Neural cell (in vitro differentiated cells): ENCODE measurements around the gene EPYC. TPM values are rescaled to one million over a fixed set of nuclear protein-coding genes. Genes with fewer than 3 reads are reported as not detected.

ENCODE experiments used
- H2AFZ ChIP-seq: fragments of 200-600, 300-800 bp; sonication (generic), shearing (Covaris generic); 2 replicates; pipeline ENCODE4 v1.6.0; 2014; ENCODE audit warnings: low read depth, mild to moderate bottlenecking, antibody characterized with exemption, low read length, moderate library complexity
- H3F3A ChIP-seq: fragments of 200-600 bp; shearing (Covaris generic); 2 replicates; pipeline ENCODE4 v1.6.1; 2016; ENCODE audit warnings: mild to moderate bottlenecking, moderate library complexity, mixed read lengths, antibody characterized with exemption, low read length; ENCODE audit not compliant: insufficient read depth, poor library complexity, severe bottlenecking
- H3K27ac ChIP-seq: fragments of 200-600, 300-800 bp; sonication (generic), shearing (Covaris generic); 2 replicates; pipeline ENCODE4 v1.5.1; 2014; ENCODE audit warnings: mild to moderate bottlenecking, low read length, moderate library complexity
- H3K27me3 ChIP-seq: fragments of 300-800, 200-600 bp; sonication (generic), shearing (Covaris generic); 2 replicates; pipeline ENCODE4 v1.6.0; 2014; ENCODE audit warnings: mild to moderate bottlenecking, low read depth, low read length, moderate library complexity; ENCODE audit not compliant: insufficient read depth
- H3K36me3 ChIP-seq: fragments of 300-800, 200-600 bp; sonication (generic), shearing (Covaris generic); 2 replicates; pipeline ENCODE4 v1.5.1; 2014; ENCODE audit warnings: mild to moderate bottlenecking, antibody characterized with exemption, low read length, moderate library complexity; ENCODE audit not compliant: insufficient read depth
- H3K4me2 ChIP-seq: fragments of 300-800, 200-600 bp; sonication (generic), shearing (Covaris generic); 2 replicates; pipeline ENCODE4 v1.6.0; 2014; ENCODE audit warnings: mild to moderate bottlenecking, low read length
- H3K4me3 ChIP-seq: fragments of 300-800, 200-600 bp; sonication (generic), shearing (Covaris generic); 2 replicates; pipeline ENCODE4 v1.5.1; 2014; ENCODE audit warnings: mild to moderate bottlenecking, low read length, moderate library complexity
- H3K79me2 ChIP-seq: fragments of 200-600 bp; shearing (Covaris generic); replicated peaks from 2 replicates; pipeline ENCODE4 v1.6.0; 2014; ENCODE audit warnings: mild to moderate bottlenecking, low read length, moderate library complexity; ENCODE audit not compliant: insufficient read depth
- H3K9ac ChIP-seq: fragments of 300-800, 200-600 bp; sonication (generic), shearing (Covaris generic); 2 replicates; pipeline ENCODE4 v1.6.1; 2016; ENCODE audit warnings: mild to moderate bottlenecking, low read length, mixed read lengths
- H3K9me2 ChIP-seq: fragments of 200-600 bp; shearing (Covaris generic); 2 replicates; pipeline ENCODE4 v1.6.1; 2016; ENCODE audit warnings: mild to moderate bottlenecking, low read length, mixed read lengths; ENCODE audit not compliant: insufficient read depth
- H3K9me3 ChIP-seq: fragments of 200-600, 300-800 bp; sonication (generic), shearing (Covaris generic); 2 replicates; pipeline ENCODE4 v1.6.1; 2016; ENCODE audit warnings: mild to moderate bottlenecking, mixed run types, low read length, moderate library complexity, mixed read lengths
- H4K20me1 ChIP-seq: fragments of 200-600 bp; shearing (Covaris generic); 2 replicates; pipeline ENCODE4 v1.6.1; 2016; ENCODE audit warnings: mild to moderate bottlenecking, mixed run types; ENCODE audit not compliant: insufficient read depth
- EP300 ChIP-seq: fragments of 450-650 bp; conservative IDR thresholded peaks from 2 replicates; pipeline ENCODE4 v1.6.1; 2014; ENCODE audit warnings: antibody characterized with exemption, mild to moderate bottlenecking, moderate library complexity; ENCODE audit not compliant: poor library complexity, severe bottlenecking
- EZH2 ChIP-seq: fragments of 200-600, 300-800 bp; shearing (Covaris generic), sonication (generic); IDR thresholded peaks from 2 replicates; pipeline ENCODE4 v1.6.1; 2014; ENCODE audit warnings: antibody characterized with exemption, low read length, borderline replicate concordance, mild to moderate bottlenecking; ENCODE audit not compliant: insufficient read depth, poor library complexity, severe bottlenecking
- MXI1 ChIP-seq: fragments of 450-650 bp; conservative IDR thresholded peaks from 2 replicates; pipeline ENCODE4 v1.6.1; 2014; ENCODE audit warnings: antibody characterized with exemption, mild to moderate bottlenecking; ENCODE audit not compliant: poor library complexity, severe bottlenecking
- POLR2AphosphoS5 ChIP-seq: IDR thresholded peaks from 2 replicates; pipeline ENCODE4 v1.6.1; 2012
- RAD21 ChIP-seq: fragments of 450-650 bp; conservative IDR thresholded peaks from 2 replicates; pipeline ENCODE4 v1.6.1; 2014; ENCODE audit warnings: antibody characterized with exemption, mild to moderate bottlenecking, moderate library complexity
- SMC3 ChIP-seq: fragments of 450-650 bp; conservative IDR thresholded peaks from 2 replicates; pipeline ENCODE4 v1.6.1; 2014; ENCODE audit warnings: antibody characterized with exemption, mild to moderate bottlenecking, moderate library complexity; ENCODE audit not compliant: poor library complexity
- TAF1 ChIP-seq: IDR thresholded peaks from 2 replicates; pipeline ENCODE4 v1.6.1; 2012; ENCODE audit warnings: low read depth
- polyA minus RNA-seq: library from RNA; depleted of rRNA, polyadenylated mRNA; stranded (reverse); fragments of >200 nt; gene quantifications from 2 replicates; pipeline ENCODE4 v1.2.3, GENCODE V29; 2014
- polyA plus RNA-seq: library from polyadenylated mRNA; depleted of rRNA; stranded (reverse); fragments of >200 nt; gene quantifications from 2 replicates; pipeline ENCODE4 v1.2.3, GENCODE V29; 2014
- TF ChIP-seq, protein P1 (sequence below): fragments of 450-650 bp; IDR thresholded peaks from 2 replicates; pipeline ENCODE4 v1.5.1; 2014; ENCODE audit warnings: antibody characterized with exemption, mild to moderate bottlenecking, moderate library complexity; ENCODE audit not compliant: poor library complexity, severe bottlenecking
- TF ChIP-seq, protein P2 (sequence below): IDR thresholded peaks from 2 replicates; pipeline ENCODE4 v1.6.1; 2012; ENCODE audit warnings: borderline replicate concordance

The EPYC gene, protein sequence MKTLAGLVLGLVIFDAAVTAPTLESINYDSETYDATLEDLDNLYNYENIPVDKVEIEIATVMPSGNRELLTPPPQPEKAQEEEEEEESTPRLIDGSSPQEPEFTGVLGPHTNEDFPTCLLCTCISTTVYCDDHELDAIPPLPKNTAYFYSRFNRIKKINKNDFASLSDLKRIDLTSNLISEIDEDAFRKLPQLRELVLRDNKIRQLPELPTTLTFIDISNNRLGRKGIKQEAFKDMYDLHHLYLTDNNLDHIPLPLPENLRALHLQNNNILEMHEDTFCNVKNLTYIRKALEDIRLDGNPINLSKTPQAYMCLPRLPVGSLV
- polyA plus RNA-seq, result not detected in 2 replicates
- polyA minus RNA-seq, result not detected in 2 replicates

DNA sequence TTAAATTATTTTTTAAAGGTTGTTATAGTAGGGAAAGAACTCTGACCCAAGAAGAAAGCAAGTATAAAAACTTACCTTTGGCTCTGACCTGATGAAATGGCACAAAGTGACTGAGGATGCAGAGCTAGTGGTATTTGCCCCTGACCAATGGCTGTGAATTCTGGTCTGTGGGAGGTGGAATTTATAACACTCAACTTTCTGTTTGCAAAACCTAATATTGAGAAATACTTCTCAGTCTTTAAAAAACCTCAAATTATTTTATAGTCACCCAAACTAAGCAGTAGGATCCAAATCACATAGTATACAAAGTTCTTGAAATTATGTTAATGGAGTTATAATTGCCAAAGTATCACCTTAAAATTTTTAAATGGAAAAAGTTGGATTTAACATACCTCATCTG is at the start of gene EPYC:
Gene EPYC (minus strand): TSS at position 101 of the 400 bp plus-strand sequence. CDS start 2,407 bp downstream, outside the sequence.
- no peak within 1 kb of the TSS for H3K4me2 ChIP-seq
- H3K27me3 ChIP-seq, result no peaks in the 10 kb centered on the region
- no peaks in the 10 kb centered on the region for H3K79me2 ChIP-seq
- no peaks in the 10 kb centered on the region for H4K20me1 ChIP-seq
- no peak within 1 kb of the TSS for H3K4me3 ChIP-seq
- H3F3A ChIP-seq, result no peaks in the 10 kb centered on the region
- no peak for TF ChIP-seq EP300
- TF ChIP-seq, protein P1, sequence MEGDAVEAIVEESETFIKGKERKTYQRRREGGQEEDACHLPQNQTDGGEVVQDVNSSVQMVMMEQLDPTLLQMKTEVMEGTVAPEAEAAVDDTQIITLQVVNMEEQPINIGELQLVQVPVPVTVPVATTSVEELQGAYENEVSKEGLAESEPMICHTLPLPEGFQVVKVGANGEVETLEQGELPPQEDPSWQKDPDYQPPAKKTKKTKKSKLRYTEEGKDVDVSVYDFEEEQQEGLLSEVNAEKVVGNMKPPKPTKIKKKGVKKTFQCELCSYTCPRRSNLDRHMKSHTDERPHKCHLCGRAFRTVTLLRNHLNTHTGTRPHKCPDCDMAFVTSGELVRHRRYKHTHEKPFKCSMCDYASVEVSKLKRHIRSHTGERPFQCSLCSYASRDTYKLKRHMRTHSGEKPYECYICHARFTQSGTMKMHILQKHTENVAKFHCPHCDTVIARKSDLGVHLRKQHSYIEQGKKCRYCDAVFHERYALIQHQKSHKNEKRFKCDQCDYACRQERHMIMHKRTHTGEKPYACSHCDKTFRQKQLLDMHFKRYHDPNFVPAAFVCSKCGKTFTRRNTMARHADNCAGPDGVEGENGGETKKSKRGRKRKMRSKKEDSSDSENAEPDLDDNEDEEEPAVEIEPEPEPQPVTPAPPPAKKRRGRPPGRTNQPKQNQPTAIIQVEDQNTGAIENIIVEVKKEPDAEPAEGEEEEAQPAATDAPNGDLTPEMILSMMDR, result no peak
- TF ChIP-seq MXI1, result no peak
- TF ChIP-seq POLR2AphosphoS5, result no peak
- no peak for TF ChIP-seq RAD21
- no peak for TF ChIP-seq SMC3
- no peak for TF ChIP-seq EZH2
- TF ChIP-seq, protein P2, sequence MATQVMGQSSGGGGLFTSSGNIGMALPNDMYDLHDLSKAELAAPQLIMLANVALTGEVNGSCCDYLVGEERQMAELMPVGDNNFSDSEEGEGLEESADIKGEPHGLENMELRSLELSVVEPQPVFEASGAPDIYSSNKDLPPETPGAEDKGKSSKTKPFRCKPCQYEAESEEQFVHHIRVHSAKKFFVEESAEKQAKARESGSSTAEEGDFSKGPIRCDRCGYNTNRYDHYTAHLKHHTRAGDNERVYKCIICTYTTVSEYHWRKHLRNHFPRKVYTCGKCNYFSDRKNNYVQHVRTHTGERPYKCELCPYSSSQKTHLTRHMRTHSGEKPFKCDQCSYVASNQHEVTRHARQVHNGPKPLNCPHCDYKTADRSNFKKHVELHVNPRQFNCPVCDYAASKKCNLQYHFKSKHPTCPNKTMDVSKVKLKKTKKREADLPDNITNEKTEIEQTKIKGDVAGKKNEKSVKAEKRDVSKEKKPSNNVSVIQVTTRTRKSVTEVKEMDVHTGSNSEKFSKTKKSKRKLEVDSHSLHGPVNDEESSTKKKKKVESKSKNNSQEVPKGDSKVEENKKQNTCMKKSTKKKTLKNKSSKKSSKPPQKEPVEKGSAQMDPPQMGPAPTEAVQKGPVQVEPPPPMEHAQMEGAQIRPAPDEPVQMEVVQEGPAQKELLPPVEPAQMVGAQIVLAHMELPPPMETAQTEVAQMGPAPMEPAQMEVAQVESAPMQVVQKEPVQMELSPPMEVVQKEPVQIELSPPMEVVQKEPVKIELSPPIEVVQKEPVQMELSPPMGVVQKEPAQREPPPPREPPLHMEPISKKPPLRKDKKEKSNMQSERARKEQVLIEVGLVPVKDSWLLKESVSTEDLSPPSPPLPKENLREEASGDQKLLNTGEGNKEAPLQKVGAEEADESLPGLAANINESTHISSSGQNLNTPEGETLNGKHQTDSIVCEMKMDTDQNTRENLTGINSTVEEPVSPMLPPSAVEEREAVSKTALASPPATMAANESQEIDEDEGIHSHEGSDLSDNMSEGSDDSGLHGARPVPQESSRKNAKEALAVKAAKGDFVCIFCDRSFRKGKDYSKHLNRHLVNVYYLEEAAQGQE, result no peak
- TF ChIP-seq TAF1, result no peak
- H3K9me3 ChIP-seq, result no peaks in the 10 kb centered on the region
- no peak within 1 kb of the TSS for H3K9ac ChIP-seq
- no peak within 1 kb of the TSS for H3K27ac ChIP-seq
- no peaks in the 10 kb centered on the region for H3K9me2 ChIP-seq
- H2AFZ ChIP-seq, result no peak within 1 kb of the TSS
- H3K36me3 ChIP-seq, result no peaks in the 10 kb centered on the region

DNA sequence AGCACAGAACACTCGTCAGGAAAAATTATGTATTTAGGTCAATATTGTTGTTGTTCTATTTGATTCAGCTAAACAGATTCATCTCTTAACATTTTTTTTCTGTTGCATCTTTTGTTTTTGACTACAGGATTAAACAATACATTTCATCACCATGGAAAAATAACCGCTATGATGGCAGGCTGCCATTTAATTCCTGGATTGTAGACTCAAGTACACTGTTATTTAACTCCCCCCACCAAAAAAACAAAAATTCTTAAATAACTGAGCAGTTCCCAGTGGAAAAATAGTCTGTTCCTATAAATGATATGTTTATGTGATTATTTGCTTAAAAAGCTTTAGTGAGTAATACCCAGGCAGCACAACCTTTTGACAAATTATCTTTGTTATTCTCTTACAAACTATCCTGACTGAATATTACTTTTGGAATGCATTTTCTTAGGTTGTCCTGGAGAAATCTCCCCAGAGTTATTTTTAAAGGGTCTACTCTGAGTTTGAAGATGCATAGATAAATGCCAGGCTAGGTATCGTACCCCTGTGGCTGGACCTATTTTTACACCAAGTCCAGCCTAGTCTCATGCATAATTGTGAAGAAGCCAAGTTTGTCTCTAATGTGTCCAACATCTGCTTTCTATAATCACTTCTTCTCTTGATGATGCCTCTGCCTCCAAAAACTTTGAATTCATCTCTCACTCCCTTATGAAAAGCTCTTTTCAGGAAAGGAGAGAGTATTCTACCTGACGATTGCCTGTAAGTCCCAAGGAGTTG is 49.4 kb upstream of the EPYC start:
- H3K4me2 ChIP-seq, result no peak overlapping the region
- no peak for TF ChIP-seq RAD21
- TF ChIP-seq, protein P1, result no peak
- TF ChIP-seq EZH2, result no peak
- TF ChIP-seq EP300, result no peak
- no peak for TF ChIP-seq MXI1
- TF ChIP-seq, protein P2, result no peak
- no peak for TF ChIP-seq SMC3
- no peak for TF ChIP-seq POLR2AphosphoS5
- no peak for TF ChIP-seq TAF1

More for the DNA sequence above, 49.4 kb upstream of the EPYC start:
- H2AFZ ChIP-seq, result no peak overlapping the region
- H3K4me3 ChIP-seq, result no peak overlapping the region
- H3F3A ChIP-seq, result no peaks in the 10 kb centered on the region
- no peak overlapping the region for H3K9ac ChIP-seq
- H3K36me3 ChIP-seq, result no peaks in the 10 kb centered on the region
- H3K79me2 ChIP-seq, result no peaks in the 10 kb centered on the region
- H3K9me2 ChIP-seq, result no peaks in the 10 kb centered on the region
- no peak overlapping the region for H3K27ac ChIP-seq
- H3K27me3 ChIP-seq, result no peaks in the 10 kb centered on the region
- no peaks in the 10 kb centered on the region for H3K9me3 ChIP-seq
- no peaks in the 10 kb centered on the region for H4K20me1 ChIP-seq
